Left lung (tissue), 10 donors: ENCODE measurements around the gene PHLDB2. TPM values are rescaled to one million over a fixed set of nuclear protein-coding genes. Genes with fewer than 3 reads are reported as not detected.

Experiments used
- ATAC-seq: fragments of 200-7000 bp; cut with Tn5 transposase; one replicate; pipeline ENCODE4 v1.9.1; 2020; ENCODE audit warnings: moderate library complexity
- DNase-seq, 4 donors: peaks; one replicate each; pipeline ENCODE4 v3.0.0-alpha.2; 2013 to 2020
- H3K27ac ChIP-seq, 2 donors: fragments of 200-600 bp; sonication (generic) in 1 of 2; one replicate each; pipeline versions ENCODE4 v1.5.0 to v1.8.0; 2020 to 2021
- H3K27me3 ChIP-seq, 2 donors: fragments of 200-600 bp; sonication (generic) in 1 of 2; one replicate each; pipeline versions ENCODE4 v1.5.0 to v1.8.0; 2020 to 2021
- H3K36me3 ChIP-seq, 2 donors: fragments of 200-600 bp; sonication (generic) in 1 of 2; one replicate each; pipeline versions ENCODE4 v1.5.0 to v1.8.0; 2020 to 2021
- H3K4me1 ChIP-seq, 2 donors: fragments of 200-600 bp; one replicate each; pipeline ENCODE4 v1.8.0; 2021
- H3K4me3 ChIP-seq, 2 donors: fragments of 200-600 bp; sonication (generic) in 1 of 2; one replicate each; pipeline versions ENCODE4 v1.5.0 to v1.8.0; 2020 to 2021; ENCODE audit warnings: mild to moderate bottlenecking in 1 of 2
- H3K9me3 ChIP-seq, 2 donors: fragments of 200-600 bp; sonication (generic) in 1 of 2; one replicate each; pipeline versions ENCODE4 v1.5.0 to v1.8.0; 2020 to 2021
- intact Hi-C, 2 donors: fragments of 100-400 bp; cut with DNase I; formaldehyde crosslinking; loops; one replicate each; pipeline versions ENCODE4 v1.11.2 to v1.14.2; 2022
- polyA plus RNA-seq, 6 donors: library from polyadenylated mRNA; unstranded; fragments of 120-200 nt; gene quantifications; one replicate each; pipeline ENCODE4 v1.2.1, GENCODE V29; 2013; ENCODE audit not compliant: insufficient read length in 6 of 6
- total RNA-seq, 2 donors: library from RNA; stranded (reverse); fragmentation: NEBNext Ultra II Directional; extraction: Animal tissue kit (Norgen Biotek cat#: 25700); gene quantifications; one replicate each; pipeline ENCODE4 v1.2.1, GENCODE V29; 2021
- TF ChIP-seq, protein P1 (sequence below), 2 donors: fragments of 200-600 bp; sonication (generic) in 1 of 2; IDR thresholded peaks; one replicate each; pipeline versions ENCODE4 v1.5.0 to v1.8.0; 2021; ENCODE audit warnings: antibody characterized with exemption in 2 of 2
- donor health status: DM: no; HTN: yes; CAD: no.
- donor health status: DM: no; HTN: no; CAD: no.

The PHLDB2 gene
- total and polyA plus RNA-seq, 8 donors: 38.0 to 71.0 (median 51.7) TPM

DNA sequence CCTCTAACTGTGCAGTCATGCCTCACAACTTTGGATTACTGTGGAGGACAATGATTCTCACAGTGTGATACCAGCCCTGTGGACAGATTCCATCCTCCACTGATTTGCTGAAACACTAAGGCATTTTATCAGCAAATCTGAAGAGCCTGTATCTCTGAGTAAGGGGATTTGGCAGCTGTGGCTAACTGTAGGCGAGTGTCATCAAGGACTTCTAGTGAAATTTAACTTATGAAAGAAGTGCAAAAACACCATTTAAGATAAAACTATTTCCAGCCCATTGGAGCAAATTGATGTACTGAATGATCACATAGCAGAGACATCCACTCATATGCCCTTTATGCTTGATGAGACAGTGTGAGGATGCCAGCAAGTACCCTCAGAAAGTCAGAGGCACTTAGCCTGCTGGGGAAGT lies 161.6 kb downstream of the PHLDB2 start:
- DNase-seq (no peak), ATAC-seq (no peak)
- intact Hi-C loops: no loop called here
- Histone ChIP-seq H3K9me3 (no peaks in the 10 kb centered on the region), H3K4me3 (no peak overlapping the region), H3K36me3 (no peaks in the 10 kb centered on the region), H3K4me1 (no peaks in the 10 kb centered on the region), H3K27ac (no peak overlapping the region), H3K27me3 (no peaks in the 10 kb centered on the region)
- TF ChIP-seq, protein P1, sequence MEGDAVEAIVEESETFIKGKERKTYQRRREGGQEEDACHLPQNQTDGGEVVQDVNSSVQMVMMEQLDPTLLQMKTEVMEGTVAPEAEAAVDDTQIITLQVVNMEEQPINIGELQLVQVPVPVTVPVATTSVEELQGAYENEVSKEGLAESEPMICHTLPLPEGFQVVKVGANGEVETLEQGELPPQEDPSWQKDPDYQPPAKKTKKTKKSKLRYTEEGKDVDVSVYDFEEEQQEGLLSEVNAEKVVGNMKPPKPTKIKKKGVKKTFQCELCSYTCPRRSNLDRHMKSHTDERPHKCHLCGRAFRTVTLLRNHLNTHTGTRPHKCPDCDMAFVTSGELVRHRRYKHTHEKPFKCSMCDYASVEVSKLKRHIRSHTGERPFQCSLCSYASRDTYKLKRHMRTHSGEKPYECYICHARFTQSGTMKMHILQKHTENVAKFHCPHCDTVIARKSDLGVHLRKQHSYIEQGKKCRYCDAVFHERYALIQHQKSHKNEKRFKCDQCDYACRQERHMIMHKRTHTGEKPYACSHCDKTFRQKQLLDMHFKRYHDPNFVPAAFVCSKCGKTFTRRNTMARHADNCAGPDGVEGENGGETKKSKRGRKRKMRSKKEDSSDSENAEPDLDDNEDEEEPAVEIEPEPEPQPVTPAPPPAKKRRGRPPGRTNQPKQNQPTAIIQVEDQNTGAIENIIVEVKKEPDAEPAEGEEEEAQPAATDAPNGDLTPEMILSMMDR (IDR thresholded peaks at IDR 0.05): no peak

Other genes with a start within 250 kb of the PHLDB2 start
- 1 to 10 TPM; 3.4 to 8.5 TPM for gene PLCXD2, start 184.6 kb upstream of the PHLDB2 start, total RNA-seq
- 1 to 10 TPM; 1.9 to 3.8 (median 2.8) TPM for gene PLCXD2, start 184.6 kb upstream of the PHLDB2 start, polyA plus RNA-seq
- gene ABHD10, start 119.8 kb downstream of the PHLDB2 start, total RNA-seq: 10 to 100 TPM; 22.7 to 27.3 TPM
- gene ABHD10, start 119.8 kb downstream of the PHLDB2 start, polyA plus RNA-seq: 10 to 100 TPM; 50.5 to 63.6 (median 52.7) TPM
- under 1 TPM in 1 of 2 donors, not detected in 1; 0.50 TPM for gene TAGLN3, start 139.7 kb downstream of the PHLDB2 start, total RNA-seq
- 1 to 10 TPM; 2.2 to 3.6 (median 2.7) TPM for gene TAGLN3, start 139.7 kb downstream of the PHLDB2 start, polyA plus RNA-seq
- under 1 TPM in 1 of 2 donors, not detected in 1; 0.17 TPM for gene TMPRSS7, start 175.5 kb downstream of the PHLDB2 start, total RNA-seq
- gene TMPRSS7, start 175.5 kb downstream of the PHLDB2 start, polyA plus RNA-seq: under 1 TPM in 3 of 6 donors, not detected in 3; 0.06 to 0.10 (median 0.07) TPM
- 10 to 100 TPM; 21.0 to 30.5 TPM for gene C3orf52, start 227.1 kb downstream of the PHLDB2 start, total RNA-seq
- gene C3orf52, start 227.1 kb downstream of the PHLDB2 start, polyA plus RNA-seq: 1 to 10 TPM; 4.9 to 8.6 (median 7.4) TPM